GM10266 (cell line): ENCODE data around the gene HECTD1.

Source experiments
- DNase-seq: peaks from one replicate; pipeline ENCODE4 v3.0.0; 2012; ENCODE audit errors: extremely low spot score
- CTCF ChIP-seq: IDR thresholded peaks from 2 replicates; pipeline ENCODE4 v1.5.1; 2012; ENCODE audit warnings: mild to moderate bottlenecking, low read depth; ENCODE audit not compliant: control insufficient read depth, insufficient read depth; ENCODE audit errors: missing control alignments

Gene HECTD1

GRCh38 chr14:31223331-31223730 lies 15.7 kb upstream of the HECTD1 start:
- no peak for DNase-seq
- TF ChIP-seq CTCF = no peak

- DNase-seq = no peak
- no peak for TF ChIP-seq CTCF
Observed at GRCh38 chr14:31222834-31223233, 15.2 kb upstream of the HECTD1 start.

- DNase-seq = no peak
- no peak for TF ChIP-seq CTCF
Observed at GRCh38 chr14:31221266-31221665, 13.7 kb upstream of the HECTD1 start.

GRCh38 chr14:31219169-31219568 lies 11.6 kb upstream of the HECTD1 start:
- no peak for DNase-seq
- no peak for TF ChIP-seq CTCF

- DNase-seq = no peak
Observed at GRCh38 chr14:31216359-31216758, 8.8 kb upstream of the HECTD1 start.

GRCh38 chr14:31212893-31213292 lies 5.3 kb upstream of the HECTD1 start:
- no peak for TF ChIP-seq CTCF
- no peak for DNase-seq

More at GRCh38 chr14:31216359-31216758, 8.8 kb upstream of the HECTD1 start:
- no peak for TF ChIP-seq CTCF

- DNase-seq = no peak
- no peak for TF ChIP-seq CTCF
Observed at GRCh38 chr14:31209605-31210004, 2.0 kb upstream of the HECTD1 start.
